Measurements from ENCODE around the gene PSTPIP1.

GRCh38 chr15:77028451-77029165 lies 33.7 kb downstream of the PSTPIP1 start:
- TF ChIP-seq, protein P1, sequence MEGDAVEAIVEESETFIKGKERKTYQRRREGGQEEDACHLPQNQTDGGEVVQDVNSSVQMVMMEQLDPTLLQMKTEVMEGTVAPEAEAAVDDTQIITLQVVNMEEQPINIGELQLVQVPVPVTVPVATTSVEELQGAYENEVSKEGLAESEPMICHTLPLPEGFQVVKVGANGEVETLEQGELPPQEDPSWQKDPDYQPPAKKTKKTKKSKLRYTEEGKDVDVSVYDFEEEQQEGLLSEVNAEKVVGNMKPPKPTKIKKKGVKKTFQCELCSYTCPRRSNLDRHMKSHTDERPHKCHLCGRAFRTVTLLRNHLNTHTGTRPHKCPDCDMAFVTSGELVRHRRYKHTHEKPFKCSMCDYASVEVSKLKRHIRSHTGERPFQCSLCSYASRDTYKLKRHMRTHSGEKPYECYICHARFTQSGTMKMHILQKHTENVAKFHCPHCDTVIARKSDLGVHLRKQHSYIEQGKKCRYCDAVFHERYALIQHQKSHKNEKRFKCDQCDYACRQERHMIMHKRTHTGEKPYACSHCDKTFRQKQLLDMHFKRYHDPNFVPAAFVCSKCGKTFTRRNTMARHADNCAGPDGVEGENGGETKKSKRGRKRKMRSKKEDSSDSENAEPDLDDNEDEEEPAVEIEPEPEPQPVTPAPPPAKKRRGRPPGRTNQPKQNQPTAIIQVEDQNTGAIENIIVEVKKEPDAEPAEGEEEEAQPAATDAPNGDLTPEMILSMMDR (IDR thresholded peaks at IDR 0.05): no peak
- TF ChIP-seq POLR2A (IDR thresholded peaks at IDR 0.05): no peak

All from right lobe of liver (tissue), 4 donors.